ENCODE results near the gene UQCRHL. TPM values are rescaled to one million over a fixed set of nuclear protein-coding genes. Genes with fewer than 3 reads are reported as not detected.
"Not testable (repeated sequence)": the region's sequence is repeated elsewhere in the genome, so short reads cannot be mapped to it uniquely, and the experiment has no call there.

UQCRHL gene
- total RNA-seq = 1.8 and 2.0 TPM in 2 replicates
- 6.3 TPM for total RNA-seq (2013)
- 0.98 and 1.3 TPM in 2 replicates for polyA plus RNA-seq
- polyA minus RNA-seq = 0.86 and 1.00 TPM in 2 replicates

DNA sequence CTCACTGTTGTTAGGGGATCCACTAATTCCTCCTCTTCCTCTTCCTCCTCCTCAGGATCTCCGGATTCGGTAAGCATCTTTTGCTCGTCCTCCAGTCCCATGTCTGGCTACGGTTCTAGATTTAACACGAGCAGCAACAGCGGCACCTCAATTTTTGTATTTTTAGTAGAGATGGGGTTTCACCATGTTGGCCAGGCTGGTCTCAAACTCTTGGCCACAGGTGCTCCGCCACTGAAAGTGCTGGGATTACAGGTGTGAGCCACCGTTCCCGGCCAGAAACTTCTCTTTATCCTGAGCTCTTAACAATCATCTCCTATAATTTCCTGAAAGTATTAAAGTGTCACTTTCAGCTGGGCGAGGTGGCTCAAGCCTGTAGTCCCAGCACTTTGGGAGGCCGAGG, at the start of gene UQCRHL:
Gene UQCRHL (minus strand): TSS at position 101 of the 400 bp plus-strand sequence. CDS start 0 bp downstream, at position 101.
- H3K27ac Mint-ChIP-seq; DNase-seq; H3K4me2 ChIP-seq (replicated peaks; ENCODE audit: low read depth, low read length, poor library complexity, severe bottlenecking); H3K36me3 ChIP-seq (replicated peaks in 1 of 2; ENCODE audit: control extremely low read depth in 1 of 2, control insufficient read depth in 1 of 2, extremely low read depth in 1 of 2, insufficient read depth in 2 of 2, low read length in 1 of 2); H3K4me1 Mint-ChIP-seq; ATAC-seq (ENCODE audit: low read depth); H3K27me3 ChIP-seq (replicated peaks in 1 of 4; ENCODE audit: control extremely low read depth in 1 of 4, control insufficient read depth in 3 of 4, insufficient read depth in 4 of 4, low read length in 3 of 4); H3K27me3 Mint-ChIP-seq; H3K79me2 ChIP-seq (ENCODE audit: control insufficient read depth, insufficient read depth, low read length); H2AFZ ChIP-seq (ENCODE audit: insufficient read depth, low read depth, low read length, poor library complexity, severe bottlenecking); H4K20me1 ChIP-seq (ENCODE audit: control insufficient read depth, insufficient read depth, low read length, poor library complexity, severe bottlenecking); H3K4me3 Mint-ChIP-seq; H3K4me1 ChIP-seq (ENCODE audit: control insufficient read depth in 2 of 2, insufficient read depth in 2 of 2, low read length in 2 of 2); H3K4me3 ChIP-seq (ENCODE audit: control extremely low read depth in 1 of 5, extremely low read depth in 1 of 5, insufficient read depth in 1 of 5, low read depth in 2 of 5, low read length in 4 of 5); intact Hi-C loops (cut with micrococcal nuclease); H3K9me3 Mint-ChIP-seq (ENCODE audit: insufficient read depth); H3K27ac ChIP-seq (ENCODE audit: low read length in 2 of 2); H3K9ac ChIP-seq (ENCODE audit: low read length); H3K9me3 ChIP-seq (ENCODE audit: control extremely low read depth in 1 of 3, control insufficient read depth in 2 of 3, insufficient read depth in 1 of 3, low read length in 2 of 3): not testable (repeated sequence)
- ChIA-PET CTCF (interaction anchor here (0.6 to 1.6 kb wide), 6 partner anchors 9 to 200 kb away, joined by 3 to 5 read pairs (median 3); no protein-coding TSS in a partner anchor), POLR2A (interaction anchor here (0.6 to 0.7 kb wide), 2 partner anchors 27 to 41 kb away, joined by 3 to 6 read pairs; no protein-coding TSS in a partner anchor)
- WGBS (ENCODE audit: insufficient coverage) = 97% methylated on average over 5 of the region's 11 CpGs

DNA sequence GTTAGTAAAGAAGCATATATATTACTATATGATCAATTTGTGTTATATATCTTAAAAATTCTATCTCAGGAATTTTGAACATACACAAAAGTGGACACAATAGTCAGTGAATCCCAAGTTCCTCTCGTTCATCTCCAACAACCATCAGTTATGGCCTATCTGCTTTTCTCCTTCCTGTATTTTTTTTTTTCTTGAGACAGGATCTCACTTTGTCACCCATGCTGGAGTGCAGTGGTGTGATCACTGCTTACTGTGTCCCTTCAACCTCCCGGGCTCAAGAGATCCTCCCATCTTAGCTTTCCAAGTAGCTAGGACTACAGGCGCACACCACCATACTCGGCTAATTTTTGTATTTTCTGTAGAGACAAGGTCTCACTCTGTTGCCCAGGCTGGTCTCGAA, 49.4 kb upstream of the UQCRHL start:
- Histone ChIP-seq H3K79me2 (ENCODE audit: control insufficient read depth, insufficient read depth, low read length) (peaks cover 98% of the 10 kb centered on the region), H3K9ac (ENCODE audit: low read length) (no peak overlapping the region), H3K9me3 (ENCODE audit: control extremely low read depth in 1 of 3, control insufficient read depth in 2 of 3, insufficient read depth in 1 of 3, low read length in 2 of 3) (no peaks in the 10 kb centered on the region), H3K4me3 (ENCODE audit: control extremely low read depth in 1 of 5, extremely low read depth in 1 of 5, insufficient read depth in 1 of 5, low read depth in 2 of 5, low read length in 4 of 5) (no peak overlapping the region), H4K20me1 (ENCODE audit: control insufficient read depth, insufficient read depth, low read length, poor library complexity, severe bottlenecking) (peaks cover 59% of the 10 kb centered on the region), H3K27ac (ENCODE audit: low read length in 2 of 2) (no peak overlapping the region), H3K4me1 (ENCODE audit: control insufficient read depth in 2 of 2, insufficient read depth in 2 of 2, low read length in 2 of 2) (peaks cover 19 to 35% of the 10 kb centered on the region in 2 donors), H3K36me3 (replicated peaks in 1 of 2; ENCODE audit: control extremely low read depth in 1 of 2, control insufficient read depth in 1 of 2, extremely low read depth in 1 of 2, insufficient read depth in 2 of 2, low read length in 1 of 2) (no peaks in the 10 kb centered on the region), H3K4me2 (replicated peaks; ENCODE audit: low read depth, low read length, poor library complexity, severe bottlenecking) (peak overlapping the region; percentile 15), H3K27me3 (replicated peaks in 1 of 4; ENCODE audit: control extremely low read depth in 1 of 4, control insufficient read depth in 3 of 4, insufficient read depth in 4 of 4, low read length in 3 of 4) (no peaks in the 10 kb centered on the region), H2AFZ (ENCODE audit: insufficient read depth, low read depth, low read length, poor library complexity, severe bottlenecking) (no peak overlapping the region)
- TF ChIP-seq EZH2 (IDR thresholded peaks at IDR 0.05; ENCODE audit: borderline replicate concordance, insufficient read depth, low read depth, low read length, poor library complexity, severe bottlenecking) = no peak
- TF ChIP-seq, protein P1, sequence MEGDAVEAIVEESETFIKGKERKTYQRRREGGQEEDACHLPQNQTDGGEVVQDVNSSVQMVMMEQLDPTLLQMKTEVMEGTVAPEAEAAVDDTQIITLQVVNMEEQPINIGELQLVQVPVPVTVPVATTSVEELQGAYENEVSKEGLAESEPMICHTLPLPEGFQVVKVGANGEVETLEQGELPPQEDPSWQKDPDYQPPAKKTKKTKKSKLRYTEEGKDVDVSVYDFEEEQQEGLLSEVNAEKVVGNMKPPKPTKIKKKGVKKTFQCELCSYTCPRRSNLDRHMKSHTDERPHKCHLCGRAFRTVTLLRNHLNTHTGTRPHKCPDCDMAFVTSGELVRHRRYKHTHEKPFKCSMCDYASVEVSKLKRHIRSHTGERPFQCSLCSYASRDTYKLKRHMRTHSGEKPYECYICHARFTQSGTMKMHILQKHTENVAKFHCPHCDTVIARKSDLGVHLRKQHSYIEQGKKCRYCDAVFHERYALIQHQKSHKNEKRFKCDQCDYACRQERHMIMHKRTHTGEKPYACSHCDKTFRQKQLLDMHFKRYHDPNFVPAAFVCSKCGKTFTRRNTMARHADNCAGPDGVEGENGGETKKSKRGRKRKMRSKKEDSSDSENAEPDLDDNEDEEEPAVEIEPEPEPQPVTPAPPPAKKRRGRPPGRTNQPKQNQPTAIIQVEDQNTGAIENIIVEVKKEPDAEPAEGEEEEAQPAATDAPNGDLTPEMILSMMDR (IDR thresholded peaks at IDR 0.05) = no peak
- no peak overlapping the region for H3K4me3 Mint-ChIP-seq
- ChIA-PET POLR2A (no interaction called here), CTCF (no interaction called here)
- no peaks in the 10 kb centered on the region for H3K27me3 Mint-ChIP-seq
- intact Hi-C loops (cut with micrococcal nuclease) = no loop called here
- 98% methylated on average over 5 of the region's 5 CpGs for WGBS (ENCODE audit: insufficient coverage)
- ATAC-seq (ENCODE audit: low read depth) (no peak), DNase-seq (no peak)
- peaks cover 38% of the 10 kb centered on the region for H3K4me1 Mint-ChIP-seq
- H3K9me3 Mint-ChIP-seq (ENCODE audit: insufficient read depth) = no peaks in the 10 kb centered on the region
- no peak overlapping the region for H3K27ac Mint-ChIP-seq
